Activated B cell treated with CpG ODN at 0.5 μM for 24 hours (primary cell): ENCODE measurements around the gene ADCY3. TPM values are rescaled to one million over a fixed set of nuclear protein-coding genes. Genes with fewer than 3 reads are reported as not detected.

Experiments used
- ATAC-seq: fragments of 200-7000 bp; cut with Tn5 transposase; one replicate; pipeline ENCODE4 v1.10.0; 2021; ENCODE audit warnings: low read depth, mild to moderate bottlenecking, moderate library complexity
- CTCF ChIA-PET: fragments of 350-600 bp; sonication (Branson Sonifier 250); formaldehyde crosslinking; loops from one replicate; lab custom pipeline; 2021; ENCODE audit warnings: antibody characterized with exemption; lab: Charles Lee
- POLR2A ChIA-PET: fragments of 350-600 bp; sonication (Branson Sonifier 250); formaldehyde crosslinking; loops from one replicate; lab custom pipeline; 2021; ENCODE audit warnings: antibody characterized with exemption; lab: Charles Lee
- DNase-seq: peaks from one replicate; pipeline ENCODE4 v3.0.0; 2022
- H3K27ac Mint-ChIP-seq: one replicate; pipeline ENCODE4 v1.8.0; 2020; ENCODE audit warnings: mixed read lengths
- H3K27me3 Mint-ChIP-seq: one replicate; pipeline ENCODE4 v1.8.0; 2021; ENCODE audit warnings: mixed read lengths
- H3K36me3 Mint-ChIP-seq: one replicate; pipeline ENCODE4 v1.8.0; 2021; ENCODE audit warnings: low read depth, mixed read lengths
- H3K4me1 Mint-ChIP-seq: one replicate; pipeline ENCODE4 v1.8.0; 2021; ENCODE audit warnings: mixed read lengths
- H3K4me3 Mint-ChIP-seq: one replicate; pipeline ENCODE4 v1.8.0; 2020; ENCODE audit warnings: mild to moderate bottlenecking, mixed read lengths
- H3K9me3 Mint-ChIP-seq: one replicate; pipeline ENCODE4 v1.8.0; 2020; ENCODE audit warnings: mixed read lengths
- CTCF ChIP-seq: fragments of 200-600 bp; IDR thresholded peaks from one replicate; pipeline ENCODE4 v1.8.0; 2022; ENCODE audit warnings: antibody characterized with exemption, mild to moderate bottlenecking
- intact Hi-C: fragments of 100-400 bp; cut with micrococcal nuclease; formaldehyde crosslinking; loops from one replicate; pipeline ENCODE4 v1.15.1; 2024
- total RNA-seq: library from RNA; stranded (reverse); gene quantifications from 2 replicates; pipeline ENCODE4 v1.2.3, GENCODE V29; 2022

ADCY3 gene
- total RNA-seq, 1 donor from 2014 or later, result 126 TPM

GRCh38 chr2:24957976-24958375 is 37.9 kb upstream of the ADCY3 start:
- intact Hi-C loops, result no loop called here
- DNase-seq (no peak), ATAC-seq (no peak)
- Mint-ChIP-seq H3K9me3 (peaks cover 10% of the 10 kb centered on the region), H3K27ac (no peak overlapping the region), H3K4me1 (no peaks in the 10 kb centered on the region), H3K36me3 (peaks cover 95% of the 10 kb centered on the region), H3K4me3 (no peak overlapping the region), H3K27me3 (no peaks in the 10 kb centered on the region)
- no peak for TF ChIP-seq CTCF
- ChIA-PET CTCF (no interaction called here), POLR2A (no interaction called here)

GRCh38 chr2:24957221-24957620 is 37.2 kb upstream of the ADCY3 start:
- DNase-seq, result no peak
- Mint-ChIP-seq H3K27me3 (no peaks in the 10 kb centered on the region), H3K4me1 (no peaks in the 10 kb centered on the region), H3K36me3 (peaks cover 93% of the 10 kb centered on the region), H3K27ac (no peak overlapping the region), H3K4me3 (no peak overlapping the region), H3K9me3 (peaks cover 10% of the 10 kb centered on the region)
- no peak for ATAC-seq
- intact Hi-C loops, result no loop called here
- POLR2A ChIA-PET, result interaction anchor here (0.5 kb wide), 1 partner anchor 13 kb away, joined by 3 read pairs; no protein-coding TSS in a partner anchor
- TF ChIP-seq CTCF, result no peak
- CTCF ChIA-PET, result no interaction called here

GRCh38 chr2:24955921-24956320 is 35.9 kb upstream of the ADCY3 start:
- intact Hi-C loops, result no loop called here
- DNase-seq, result no peak
- POLR2A ChIA-PET, result no interaction called here
- H3K4me3 Mint-ChIP-seq, result no peak overlapping the region
- H3K27ac Mint-ChIP-seq, result no peak overlapping the region
- H3K36me3 Mint-ChIP-seq, result peaks cover 94% of the 10 kb centered on the region
- CTCF ChIA-PET, result no interaction called here
- no peaks in the 10 kb centered on the region for H3K27me3 Mint-ChIP-seq
- no peak for TF ChIP-seq CTCF
- ATAC-seq, result no peak
- peaks cover 10% of the 10 kb centered on the region for H3K9me3 Mint-ChIP-seq
- no peaks in the 10 kb centered on the region for H3K4me1 Mint-ChIP-seq

- peaks cover 10% of the 10 kb centered on the region for H3K9me3 Mint-ChIP-seq
- intact Hi-C loops, result no loop called here
- no peak overlapping the region for H3K4me3 Mint-ChIP-seq
- H3K4me1 Mint-ChIP-seq, result no peaks in the 10 kb centered on the region
- H3K36me3 Mint-ChIP-seq, result peaks cover 89% of the 10 kb centered on the region
- POLR2A ChIA-PET, result no interaction called here
- no peak overlapping the region for H3K27ac Mint-ChIP-seq
- ATAC-seq (no peak), DNase-seq (no peak)
- no peak for TF ChIP-seq CTCF
- H3K27me3 Mint-ChIP-seq, result no peaks in the 10 kb centered on the region
- CTCF ChIA-PET, result no interaction called here
Observed at GRCh38 chr2:24955232-24955631, 35.2 kb upstream of the ADCY3 start.

GRCh38 chr2:24950102-24950501 is 30.1 kb upstream of the ADCY3 start:
- ChIA-PET POLR2A (no interaction called here), CTCF (no interaction called here)
- no peak for DNase-seq
- intact Hi-C loops, result no loop called here
- Mint-ChIP-seq H3K36me3 (peaks cover 72% of the 10 kb centered on the region), H3K4me3 (no peak overlapping the region), H3K27ac (no peak overlapping the region), H3K9me3 (peaks cover 3% of the 10 kb centered on the region), H3K4me1 (no peaks in the 10 kb centered on the region), H3K27me3 (no peaks in the 10 kb centered on the region)
- no peak for TF ChIP-seq CTCF
- no peak for ATAC-seq
